WTC11 (cell line): Measurements from ENCODE around the gene ALK. TPM values are rescaled to one million over a fixed set of nuclear protein-coding genes. Genes with fewer than 3 reads are reported as not detected.

Source experiments
- ATAC-seq: fragments of 200-7000 bp; cut with Tn5 transposase; 2 replicates; pipeline ENCODE4 v1.10.0; 2021; ENCODE audit warnings: mild to moderate bottlenecking, moderate library complexity
- CTCF ChIA-PET: fragments of 300-600 bp; sonication (Branson Sonifier 250); formaldehyde crosslinking; loops from one replicate; lab custom pipeline; 2021; ENCODE audit warnings: antibody characterized with exemption; lab: Charles Lee
- POLR2A ChIA-PET: fragments of 350-600 bp; sonication (Branson Sonifier 250); formaldehyde crosslinking; loops from one replicate; lab custom pipeline; 2021; ENCODE audit warnings: antibody characterized with exemption; lab: Charles Lee
- DNase-seq: peaks from one replicate; pipeline ENCODE4 v3.0.0; 2021; ENCODE audit warnings: low spot score
- H3K27ac Mint-ChIP-seq: 2 replicates; pipeline ENCODE4 v1.8.0; 2021; ENCODE audit warnings: mixed read lengths
- H3K27me3 Mint-ChIP-seq: 2 replicates; pipeline ENCODE4 v1.8.0; 2021; ENCODE audit warnings: low read depth, mild to moderate bottlenecking, moderate library complexity, mixed read lengths
- H3K36me3 Mint-ChIP-seq: 2 replicates; pipeline ENCODE4 v1.8.0; 2021; ENCODE audit warnings: mixed read lengths
- H3K4me1 Mint-ChIP-seq: 2 replicates; pipeline ENCODE4 v1.8.0; 2022; ENCODE audit warnings: mixed read lengths
- H3K4me3 Mint-ChIP-seq: 2 replicates; pipeline ENCODE4 v1.8.0; 2021; ENCODE audit warnings: mild to moderate bottlenecking, moderate library complexity, mixed read lengths
- H3K9me3 Mint-ChIP-seq: 2 replicates; pipeline ENCODE4 v1.8.0; 2021; ENCODE audit warnings: mixed read lengths
- ATF1 ChIP-seq: sonication (generic); formaldehyde crosslinking; IDR thresholded peaks from 2 replicates; pipeline ENCODE4 v1.8.1; 2023; ENCODE audit warnings: mild to moderate bottlenecking, moderate library complexity, missing genetic modification reagents
- CTCF ChIP-seq: fragments of 200-600 bp; IDR thresholded peaks from 2 replicates; pipeline ENCODE4 v1.8.0; 2022; ENCODE audit warnings: antibody characterized with exemption
- FOXP4 ChIP-seq: sonication (generic); formaldehyde crosslinking; IDR thresholded peaks from 2 replicates; pipeline ENCODE4 v1.8.0; 2022; ENCODE audit warnings: mild to moderate bottlenecking, missing genetic modification reagents
- GABPB1 ChIP-seq: sonication (generic); formaldehyde crosslinking; IDR thresholded peaks from 2 replicates; pipeline ENCODE4 v1.8.1; 2023; ENCODE audit warnings: mild to moderate bottlenecking, missing genetic modification reagents
- OVOL2 ChIP-seq: fragments of 250-450 bp; sonication (Bioruptor Pico); IDR thresholded peaks from 2 replicates; pipeline ENCODE4 v1.9.0; 2021; ENCODE audit warnings: mild to moderate bottlenecking, borderline replicate concordance
- PRDM15 ChIP-seq: sonication (generic); formaldehyde crosslinking; IDR thresholded peaks from 2 replicates; pipeline ENCODE4 v1.8.0; 2022; ENCODE audit warnings: missing genetic modification reagents
- TCF7 ChIP-seq: sonication (generic); formaldehyde crosslinking; IDR thresholded peaks from 2 replicates; pipeline ENCODE4 v1.8.0; 2022; ENCODE audit warnings: mild to moderate bottlenecking, low read depth, missing genetic modification reagents, moderate library complexity
- ZNF138 ChIP-seq: sonication (generic); formaldehyde crosslinking; conservative IDR thresholded peaks from 2 replicates; pipeline ENCODE4 v1.8.1; 2022; ENCODE audit warnings: mild to moderate bottlenecking, moderate library complexity, missing genetic modification reagents
- ZNF219 ChIP-seq: sonication (generic); formaldehyde crosslinking; IDR thresholded peaks from 2 replicates; pipeline ENCODE4 v1.8.0; 2023; ENCODE audit warnings: missing genetic modification reagents, mild to moderate bottlenecking, borderline replicate concordance
- ZNF281 ChIP-seq: sonication (generic); formaldehyde crosslinking; IDR thresholded peaks from 2 replicates; pipeline ENCODE4 v1.8.0; 2023; ENCODE audit warnings: mild to moderate bottlenecking, missing genetic modification reagents
- ZNF416 ChIP-seq: fragments of 250-450 bp; sonication (Bioruptor Pico); IDR thresholded peaks from 2 replicates; pipeline ENCODE4 v1.9.0; 2021; ENCODE audit warnings: mild to moderate bottlenecking, inconsistent platforms
- ZNF512 ChIP-seq: sonication (generic); formaldehyde crosslinking; IDR thresholded peaks from 2 replicates; pipeline ENCODE4 v1.8.1; 2022; ENCODE audit warnings: missing genetic modification reagents, borderline replicate concordance
- total RNA-seq: library from RNA; stranded (reverse); gene quantifications from 3 replicates; pipeline ENCODE4 v1.2.3, GENCODE V29; 2021
- TF ChIP-seq, protein P1 (sequence below): sonication (generic); formaldehyde crosslinking; conservative IDR thresholded peaks from 2 replicates; pipeline ENCODE4 v1.8.1; 2022; ENCODE audit warnings: mild to moderate bottlenecking, missing genetic modification reagents
- TF ChIP-seq, protein P2 (sequence below): fragments of 250-450 bp; sonication (Bioruptor Pico); IDR thresholded peaks from 2 replicates; pipeline ENCODE4 v1.9.0; 2021; ENCODE audit warnings: mild to moderate bottlenecking
- TF ChIP-seq, protein P3 (sequence below): fragments of 250-450 bp; sonication (Bioruptor Pico); IDR thresholded peaks from 2 replicates; pipeline ENCODE4 v1.9.0; 2021; ENCODE audit warnings: mild to moderate bottlenecking

ALK gene
- total RNA-seq, 1 experiment from 2014 or later = not detected

DNA sequence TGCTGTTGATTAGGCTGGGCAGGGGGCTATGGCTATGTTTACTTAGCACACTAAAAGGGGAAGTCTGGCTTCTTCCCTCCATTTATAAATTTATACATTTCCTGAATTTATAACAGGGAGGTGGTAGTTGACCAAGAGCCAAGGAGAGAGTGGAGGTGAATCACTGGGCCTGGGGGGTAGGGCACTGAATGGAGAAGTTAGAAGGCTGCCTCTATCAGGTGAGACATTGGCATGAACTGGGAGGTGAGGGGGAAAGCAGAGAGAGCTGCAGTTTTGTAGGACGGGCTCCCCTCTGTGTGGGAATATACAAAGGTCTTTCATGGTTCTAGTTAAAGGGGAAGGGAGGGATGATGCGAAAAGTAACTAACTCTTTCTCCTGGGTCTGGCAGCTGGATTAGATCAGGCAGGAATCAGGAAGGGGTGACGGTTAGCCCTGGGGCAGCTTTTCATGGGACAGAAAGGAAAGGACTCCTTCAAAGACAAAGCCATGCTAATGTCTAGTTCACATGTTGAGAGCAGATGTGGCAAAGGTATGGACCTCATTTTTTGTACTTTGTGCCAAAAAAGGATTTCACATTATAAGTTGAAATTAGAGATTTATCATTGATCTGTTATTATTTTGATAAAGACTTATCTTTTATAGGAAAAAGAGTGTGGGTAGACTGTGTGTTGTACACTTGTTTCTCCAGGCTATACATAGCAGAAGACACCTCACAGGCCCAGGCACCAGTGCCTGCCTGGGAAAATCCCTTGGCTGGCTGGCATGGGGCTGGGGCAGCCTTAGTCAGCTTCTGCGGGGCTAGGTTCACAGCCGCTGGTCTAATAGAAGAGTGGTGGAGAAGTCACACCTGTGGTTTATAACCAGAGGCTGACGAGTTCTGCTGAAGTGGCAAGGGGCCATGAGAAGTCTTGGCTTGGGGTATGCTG is 647.4 kb downstream of the ALK start:
- ChIA-PET POLR2A (no interaction called here), CTCF (interaction anchor here (1.1 to 3.2 kb wide), 3 partner anchors 20 to 841 kb away, joined by 3 to 11 read pairs (median 3); no protein-coding TSS in a partner anchor)
- no peak overlapping the region for H3K27ac Mint-ChIP-seq
- no peaks in the 10 kb centered on the region for H3K36me3 Mint-ChIP-seq
- peaks cover 25% of the 10 kb centered on the region for H3K4me1 Mint-ChIP-seq
- DNase-seq (no peak), ATAC-seq (peak; percentile 67)
- no peaks in the 10 kb centered on the region for H3K27me3 Mint-ChIP-seq
- no peak overlapping the region for H3K4me3 Mint-ChIP-seq
- H3K9me3 Mint-ChIP-seq = no peaks in the 10 kb centered on the region
- TF ChIP-seq, protein P1, sequence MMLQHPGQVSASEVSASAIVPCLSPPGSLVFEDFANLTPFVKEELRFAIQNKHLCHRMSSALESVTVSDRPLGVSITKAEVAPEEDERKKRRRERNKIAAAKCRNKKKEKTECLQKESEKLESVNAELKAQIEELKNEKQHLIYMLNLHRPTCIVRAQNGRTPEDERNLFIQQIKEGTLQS (CRISPR knock-in tag) = no peak
- TF ChIP-seq FOXP4 (CRISPR knock-in tag) (no peak), CTCF (no peak), OVOL2 (CRISPR knock-in tag) (no peak)

- peaks cover 25% of the 10 kb centered on the region for H3K4me1 Mint-ChIP-seq
- H3K4me3 Mint-ChIP-seq = no peak overlapping the region
- ChIA-PET CTCF (interaction anchor here (0.5 to 3.2 kb wide), 5 partner anchors 21 to 1295 kb away, joined by 3 to 11 read pairs (median 3); no protein-coding TSS in a partner anchor), POLR2A (no interaction called here)
- H3K36me3 Mint-ChIP-seq = no peaks in the 10 kb centered on the region
- H3K27me3 Mint-ChIP-seq = no peaks in the 10 kb centered on the region
- DNase-seq (no peak), ATAC-seq (peak; percentile 44)
- no peaks in the 10 kb centered on the region for H3K9me3 Mint-ChIP-seq
- no peak overlapping the region for H3K27ac Mint-ChIP-seq
- TF ChIP-seq TCF7 (no peak), ZNF281 (CRISPR knock-in tag) (no peak), ZNF219 (no peak), GABPB1 (CRISPR knock-in tag) (no peak), ATF1 (CRISPR knock-in tag) (no peak), ZNF416 (CRISPR knock-in tag) (no peak), PRDM15 (CRISPR knock-in tag) (no peak), ZNF138 (CRISPR knock-in tag) (no peak), ZNF512 (no peak)
- TF ChIP-seq, protein P2, sequence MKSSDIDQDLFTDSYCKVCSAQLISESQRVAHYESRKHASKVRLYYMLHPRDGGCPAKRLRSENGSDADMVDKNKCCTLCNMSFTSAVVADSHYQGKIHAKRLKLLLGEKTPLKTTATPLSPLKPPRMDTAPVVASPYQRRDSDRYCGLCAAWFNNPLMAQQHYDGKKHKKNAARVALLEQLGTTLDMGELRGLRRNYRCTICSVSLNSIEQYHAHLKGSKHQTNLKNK (CRISPR knock-in tag) = no peak
- TF ChIP-seq, protein P3, sequence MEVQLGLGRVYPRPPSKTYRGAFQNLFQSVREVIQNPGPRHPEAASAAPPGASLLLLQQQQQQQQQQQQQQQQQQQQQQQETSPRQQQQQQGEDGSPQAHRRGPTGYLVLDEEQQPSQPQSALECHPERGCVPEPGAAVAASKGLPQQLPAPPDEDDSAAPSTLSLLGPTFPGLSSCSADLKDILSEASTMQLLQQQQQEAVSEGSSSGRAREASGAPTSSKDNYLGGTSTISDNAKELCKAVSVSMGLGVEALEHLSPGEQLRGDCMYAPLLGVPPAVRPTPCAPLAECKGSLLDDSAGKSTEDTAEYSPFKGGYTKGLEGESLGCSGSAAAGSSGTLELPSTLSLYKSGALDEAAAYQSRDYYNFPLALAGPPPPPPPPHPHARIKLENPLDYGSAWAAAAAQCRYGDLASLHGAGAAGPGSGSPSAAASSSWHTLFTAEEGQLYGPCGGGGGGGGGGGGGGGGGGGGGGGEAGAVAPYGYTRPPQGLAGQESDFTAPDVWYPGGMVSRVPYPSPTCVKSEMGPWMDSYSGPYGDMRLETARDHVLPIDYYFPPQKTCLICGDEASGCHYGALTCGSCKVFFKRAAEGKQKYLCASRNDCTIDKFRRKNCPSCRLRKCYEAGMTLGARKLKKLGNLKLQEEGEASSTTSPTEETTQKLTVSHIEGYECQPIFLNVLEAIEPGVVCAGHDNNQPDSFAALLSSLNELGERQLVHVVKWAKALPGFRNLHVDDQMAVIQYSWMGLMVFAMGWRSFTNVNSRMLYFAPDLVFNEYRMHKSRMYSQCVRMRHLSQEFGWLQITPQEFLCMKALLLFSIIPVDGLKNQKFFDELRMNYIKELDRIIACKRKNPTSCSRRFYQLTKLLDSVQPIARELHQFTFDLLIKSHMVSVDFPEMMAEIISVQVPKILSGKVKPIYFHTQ (CRISPR knock-in tag) = no peak
Measured at GRCh38 chr2:29273004-29273684, 648.2 kb downstream of the ALK start.
